MM.1S (cell line): ENCODE data around the gene PRKCSH.

Experiments
- DNase-seq: peaks from one replicate; pipeline ENCODE4 v3.0.0-alpha.2; 2015
- H2AFZ ChIP-seq: fragments of 300-600 bp; sonication (generic); 2 replicates; pipeline ENCODE4 v1.6.0; 2016; ENCODE audit warnings: antibody characterized with exemption, low read length
- H3F3A ChIP-seq: fragments of 300-600 bp; sonication (generic); 2 replicates; pipeline ENCODE4 v1.6.1; 2016; ENCODE audit warnings: mild to moderate bottlenecking, antibody characterized with exemption, low read length, moderate library complexity, mixed read lengths; ENCODE audit not compliant: insufficient read depth
- H3K27ac ChIP-seq: fragments of 300-600 bp; sonication (generic); 2 replicates; pipeline ENCODE4 v1.5.1; 2016; ENCODE audit warnings: mild to moderate bottlenecking, low read length
- H3K27me3 ChIP-seq: fragments of 300-600 bp; sonication (generic); replicated peaks from 2 replicates; pipeline ENCODE4 v1.6.0; 2016; ENCODE audit warnings: low read length; ENCODE audit not compliant: insufficient read depth
- H3K36me3 ChIP-seq: fragments of 300-600 bp; sonication (generic); replicated peaks from 2 replicates; pipeline ENCODE4 v1.6.1; 2016; ENCODE audit warnings: mild to moderate bottlenecking, low read length, mixed read lengths; ENCODE audit not compliant: insufficient read depth
- H3K4me1 ChIP-seq: fragments of 300-600 bp; sonication (generic); 2 replicates; pipeline ENCODE4 v1.6.1; 2016; ENCODE audit warnings: low read length, mixed read lengths
- H3K4me2 ChIP-seq: fragments of 300-600 bp; sonication (generic); 2 replicates; pipeline ENCODE4 v1.6.0; 2016; ENCODE audit warnings: low read depth, low read length
- H3K4me3 ChIP-seq: fragments of 300-600 bp; sonication (generic); 2 replicates; pipeline ENCODE4 v1.5.1; 2016; ENCODE audit warnings: low read length, mixed read lengths
- H3K79me2 ChIP-seq: fragments of 300-600 bp; sonication (generic); 2 replicates; pipeline ENCODE4 v1.6.1; 2016; ENCODE audit warnings: mixed run types, low read length, mixed read lengths
- H3K9ac ChIP-seq: fragments of 300-600 bp; sonication (generic); 2 replicates; pipeline ENCODE4 v1.6.1; 2016; ENCODE audit warnings: low read length, mixed read lengths
- H3K9me2 ChIP-seq: fragments of 300-600 bp; sonication (generic); replicated peaks from 2 replicates; pipeline ENCODE4 v1.6.1; 2016; ENCODE audit warnings: mild to moderate bottlenecking, low read length, mixed read lengths; ENCODE audit not compliant: insufficient read depth
- H3K9me3 ChIP-seq: fragments of 300-600 bp; sonication (generic); replicated peaks from 2 replicates; pipeline ENCODE4 v1.6.1; 2016; ENCODE audit warnings: mild to moderate bottlenecking, low read length, mixed read lengths; ENCODE audit not compliant: insufficient read depth
- H4K20me1 ChIP-seq: fragments of 300-600 bp; sonication (generic); 2 replicates; pipeline ENCODE4 v1.6.1; 2016; ENCODE audit warnings: mild to moderate bottlenecking, low read length, moderate library complexity, mixed read lengths; ENCODE audit not compliant: insufficient read depth
- EZH2 ChIP-seq: fragments of 300-600 bp; sonication (generic); optimal IDR thresholded peaks from 2 replicates; pipeline ENCODE3; 2017; ENCODE audit warnings: low read depth, mild to moderate bottlenecking, antibody characterized with exemption, low read length, mixed read lengths
- EZH2phosphoT487 ChIP-seq: fragments of 300-600 bp; sonication (generic); IDR thresholded peaks from 2 replicates; pipeline ENCODE4 v1.6.1; 2018; ENCODE audit warnings: antibody characterized with exemption, low read length
- TF ChIP-seq, protein P1 (sequence below): fragments of 300-600 bp; sonication (generic); IDR thresholded peaks from 2 replicates; pipeline ENCODE4 v1.5.1; 2016; ENCODE audit warnings: antibody characterized with exemption, low read length, mixed read lengths

The PRKCSH gene

DNA sequence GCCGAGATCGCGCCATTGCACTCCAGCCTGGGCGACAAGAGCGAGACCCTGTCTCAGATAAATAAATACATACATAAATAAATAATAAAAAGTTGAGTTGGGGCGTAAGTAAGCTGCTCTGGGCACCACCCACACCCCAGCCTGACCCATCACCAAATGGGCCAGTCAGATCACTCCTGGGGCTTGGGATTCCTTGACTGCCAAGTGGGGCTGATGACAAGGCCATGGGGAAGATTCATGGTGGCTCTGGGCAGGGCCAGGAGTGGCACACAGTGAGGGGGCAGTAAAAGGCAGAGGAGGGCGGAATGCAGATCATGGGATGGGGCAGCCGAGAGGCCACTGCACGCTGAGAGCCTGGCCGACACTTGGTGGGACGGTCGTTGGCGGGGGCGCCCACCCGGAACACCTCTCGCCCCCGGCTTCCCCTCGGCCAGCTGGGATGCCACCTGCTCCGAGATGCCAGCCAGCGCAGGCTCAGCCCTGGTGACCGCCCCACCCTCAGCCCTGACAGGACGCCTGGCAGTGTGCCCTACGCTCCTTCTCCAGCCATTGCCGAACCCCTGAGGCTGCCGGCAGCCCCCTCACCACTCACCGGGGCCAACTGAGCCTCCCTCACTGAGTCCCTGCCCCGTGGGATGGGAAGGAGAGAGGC is 59.3 kb downstream of the PRKCSH start:
- H3K4me3 ChIP-seq, result no peak overlapping the region
- DNase-seq, result no peak
- H3K9me3 ChIP-seq, result no peaks in the 10 kb centered on the region
- no peaks in the 10 kb centered on the region for H3K79me2 ChIP-seq
- H3K36me3 ChIP-seq, result no peaks in the 10 kb centered on the region
- no peak overlapping the region for H3K4me2 ChIP-seq
- H3K27me3 ChIP-seq, result no peaks in the 10 kb centered on the region
- no peak overlapping the region for H3K27ac ChIP-seq
- H3F3A ChIP-seq, result no peaks in the 10 kb centered on the region
- no peak overlapping the region for H2AFZ ChIP-seq
- H3K4me1 ChIP-seq, result no peaks in the 10 kb centered on the region
- H4K20me1 ChIP-seq, result no peaks in the 10 kb centered on the region
- TF ChIP-seq, protein P1, sequence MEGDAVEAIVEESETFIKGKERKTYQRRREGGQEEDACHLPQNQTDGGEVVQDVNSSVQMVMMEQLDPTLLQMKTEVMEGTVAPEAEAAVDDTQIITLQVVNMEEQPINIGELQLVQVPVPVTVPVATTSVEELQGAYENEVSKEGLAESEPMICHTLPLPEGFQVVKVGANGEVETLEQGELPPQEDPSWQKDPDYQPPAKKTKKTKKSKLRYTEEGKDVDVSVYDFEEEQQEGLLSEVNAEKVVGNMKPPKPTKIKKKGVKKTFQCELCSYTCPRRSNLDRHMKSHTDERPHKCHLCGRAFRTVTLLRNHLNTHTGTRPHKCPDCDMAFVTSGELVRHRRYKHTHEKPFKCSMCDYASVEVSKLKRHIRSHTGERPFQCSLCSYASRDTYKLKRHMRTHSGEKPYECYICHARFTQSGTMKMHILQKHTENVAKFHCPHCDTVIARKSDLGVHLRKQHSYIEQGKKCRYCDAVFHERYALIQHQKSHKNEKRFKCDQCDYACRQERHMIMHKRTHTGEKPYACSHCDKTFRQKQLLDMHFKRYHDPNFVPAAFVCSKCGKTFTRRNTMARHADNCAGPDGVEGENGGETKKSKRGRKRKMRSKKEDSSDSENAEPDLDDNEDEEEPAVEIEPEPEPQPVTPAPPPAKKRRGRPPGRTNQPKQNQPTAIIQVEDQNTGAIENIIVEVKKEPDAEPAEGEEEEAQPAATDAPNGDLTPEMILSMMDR, result no peak
- TF ChIP-seq EZH2 (no peak), EZH2phosphoT487 (no peak)
- no peaks in the 10 kb centered on the region for H3K9me2 ChIP-seq
- no peak overlapping the region for H3K9ac ChIP-seq

DNA sequence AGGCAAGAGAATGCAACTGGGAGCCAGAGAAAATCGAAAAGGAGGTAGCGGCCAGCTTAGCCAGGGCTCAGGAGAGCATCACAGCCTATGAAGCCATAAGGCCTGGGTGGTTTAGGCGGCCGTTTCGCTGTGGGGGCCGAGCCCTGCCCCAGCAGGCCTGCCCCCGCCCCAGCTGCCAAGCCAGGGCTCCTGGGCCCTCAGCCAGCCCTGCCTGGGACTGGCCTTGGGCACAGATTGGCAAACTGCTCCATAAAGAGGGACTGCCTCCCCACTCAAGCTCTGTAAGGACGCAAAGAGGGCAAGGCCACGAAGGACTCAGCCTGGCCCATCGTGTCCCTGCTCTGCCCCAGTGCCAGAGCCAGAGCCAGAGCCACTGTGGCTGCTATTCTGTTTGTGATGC is 60.0 kb downstream of the PRKCSH start:
- no peak for DNase-seq
- Histone ChIP-seq H2AFZ (no peak overlapping the region), H3F3A (no peaks in the 10 kb centered on the region), H3K4me2 (no peak overlapping the region), H3K36me3 (no peaks in the 10 kb centered on the region), H3K27ac (no peak overlapping the region), H3K9me2 (no peaks in the 10 kb centered on the region), H3K79me2 (no peaks in the 10 kb centered on the region), H3K9me3 (no peaks in the 10 kb centered on the region), H3K9ac (no peak overlapping the region), H3K4me3 (no peak overlapping the region), H3K4me1 (no peaks in the 10 kb centered on the region), H3K27me3 (no peaks in the 10 kb centered on the region), H4K20me1 (no peaks in the 10 kb centered on the region)
- TF ChIP-seq, protein P1, result no peak

DNA sequence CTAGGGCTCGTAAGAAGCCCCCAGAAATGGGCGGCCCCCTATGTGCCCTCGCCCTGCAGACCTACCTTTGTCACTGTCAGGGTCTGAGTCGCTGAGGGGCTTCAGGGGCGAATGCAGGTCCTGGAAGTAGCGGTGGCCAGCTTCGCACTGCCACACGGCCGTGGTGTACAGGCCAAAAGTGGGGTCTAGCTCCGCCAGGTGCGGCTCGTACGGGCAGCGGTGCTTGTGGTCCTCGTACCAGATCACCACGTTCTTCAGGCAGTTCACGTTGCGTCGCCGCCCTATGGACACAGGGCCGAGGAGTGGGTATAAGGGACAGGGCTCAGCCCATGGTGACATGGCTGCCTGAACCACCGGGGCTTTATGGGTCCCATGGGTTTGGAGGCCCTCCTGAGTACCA is 60.5 kb downstream of the PRKCSH start:
- Histone ChIP-seq H3K36me3 (no peaks in the 10 kb centered on the region), H4K20me1 (no peaks in the 10 kb centered on the region), H3K4me1 (no peaks in the 10 kb centered on the region), H3K4me3 (no peak overlapping the region), H3K79me2 (no peaks in the 10 kb centered on the region), H3K27me3 (no peaks in the 10 kb centered on the region), H3K4me2 (no peak overlapping the region), H3F3A (no peaks in the 10 kb centered on the region), H2AFZ (no peak overlapping the region), H3K9me3 (no peaks in the 10 kb centered on the region), H3K9me2 (no peaks in the 10 kb centered on the region), H3K27ac (no peak overlapping the region), H3K9ac (no peak overlapping the region)
- no peak for DNase-seq
- TF ChIP-seq, protein P1, result no peak
- TF ChIP-seq EZH2 (no peak), EZH2phosphoT487 (no peak)
